ENCODE data around the gene HPCAL4.
A peak's percentile ranks its signal among the peaks of the same experiment; 100 is the strongest.

Gene HPCAL4

GRCh38 chr1:39691383-39692151 lies at the start of gene HPCAL4:
TSS of gene HPCAL4 (minus strand) at chr1:39691433. CDS start at chr1:39684603, 6,830 bp downstream.
- DNase-seq = no peak

GRCh38 chr1:39738622-39739366 lies 47.6 kb upstream of the HPCAL4 start, which contains the start of gene PPIE:
TSS of gene PPIE (plus strand) at chr1:39738882. CDS start at chr1:39738901, 19 bp downstream.
- DNase-seq = peak; percentile 65

- no peak for DNase-seq
Measured at GRCh38 chr1:39737546-39738169, 46.4 kb upstream of the HPCAL4 start.

DNA sequence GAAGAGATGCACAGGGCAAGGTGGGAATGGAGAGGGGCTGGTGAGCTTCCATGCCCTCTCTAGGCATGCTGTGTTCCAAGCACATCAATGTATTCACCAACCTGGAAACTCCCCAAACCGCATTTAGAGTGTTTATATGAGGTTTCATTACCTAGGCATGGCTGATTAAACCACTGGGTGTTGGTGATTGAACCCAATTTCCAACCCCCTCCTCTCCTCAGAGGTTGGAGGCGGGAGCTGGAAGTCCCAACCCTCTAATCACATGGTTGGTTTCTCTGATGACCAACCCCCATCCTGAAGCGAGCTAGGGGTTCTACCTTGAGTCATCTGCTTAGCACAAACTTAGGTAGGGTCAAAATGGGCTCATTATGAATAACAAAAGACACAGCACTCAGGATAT lies 44.5 kb upstream of the HPCAL4 start:
- DNase-seq = no peak

DNA sequence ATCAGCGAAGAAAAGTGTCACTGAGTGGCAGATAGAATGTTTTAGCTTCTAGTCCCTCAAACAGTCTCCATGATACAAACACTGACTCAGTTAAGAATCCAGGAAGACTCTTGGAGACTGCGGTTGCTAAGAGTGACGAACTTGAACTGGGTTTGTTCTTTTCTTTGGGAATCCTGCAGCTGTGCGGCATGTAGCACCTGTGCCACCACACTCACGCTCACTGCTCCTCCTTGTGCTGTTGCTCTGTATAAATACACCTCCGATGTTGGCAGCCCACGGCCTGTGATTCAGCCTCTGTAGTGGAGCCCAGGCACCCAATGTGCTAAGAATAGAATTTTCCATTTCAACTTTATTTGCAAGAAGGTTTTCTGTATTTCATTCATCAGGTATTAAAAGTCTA lies 41.9 kb upstream of the HPCAL4 start:
- DNase-seq = no peak

DNA sequence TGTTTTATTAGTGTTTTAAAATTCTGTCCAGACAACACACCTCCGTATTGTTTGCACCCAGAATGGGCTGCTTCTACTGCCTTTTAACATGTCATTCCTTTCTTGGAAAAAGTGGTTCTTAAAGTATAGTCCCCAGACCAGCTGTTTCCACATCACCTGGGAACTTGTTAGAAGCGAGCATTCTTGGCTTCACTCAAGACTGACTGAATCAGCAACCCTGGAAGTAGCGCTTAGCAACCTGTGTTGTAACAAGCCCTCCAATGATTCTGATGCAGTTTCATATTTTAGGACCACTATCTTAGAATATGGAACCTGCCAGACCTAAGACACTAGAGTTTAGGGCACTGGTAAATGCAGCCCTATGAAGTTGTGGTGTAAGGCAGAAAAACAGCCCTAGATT lies 41.5 kb upstream of the HPCAL4 start:
- DNase-seq = no peak

- no peak for DNase-seq
Measured at GRCh38 chr1:39729842-39730241, 38.6 kb upstream of the HPCAL4 start.

- no peak for DNase-seq
Measured at GRCh38 chr1:39729030-39729429, 37.8 kb upstream of the HPCAL4 start.

DNA sequence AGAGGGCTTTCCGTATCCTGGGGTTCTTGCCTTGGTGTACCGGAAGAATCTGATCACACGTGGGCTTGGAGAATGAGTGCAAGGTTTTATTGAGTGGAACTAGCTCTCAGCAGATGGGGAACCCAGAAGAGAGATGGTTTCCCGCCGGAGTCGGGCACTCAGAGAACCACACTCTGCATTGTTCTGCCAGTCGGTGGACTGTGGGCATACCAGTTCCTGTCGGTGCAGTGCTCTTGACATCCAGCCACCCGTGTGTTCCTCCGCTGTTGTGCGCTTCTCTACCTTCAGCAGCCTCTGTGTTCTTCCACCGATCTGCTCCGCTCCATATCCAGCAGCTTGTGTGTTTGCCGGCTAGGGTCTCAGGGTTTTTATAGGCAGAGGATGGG lies 36.7 kb upstream of the HPCAL4 start:
- no peak for DNase-seq

DNA sequence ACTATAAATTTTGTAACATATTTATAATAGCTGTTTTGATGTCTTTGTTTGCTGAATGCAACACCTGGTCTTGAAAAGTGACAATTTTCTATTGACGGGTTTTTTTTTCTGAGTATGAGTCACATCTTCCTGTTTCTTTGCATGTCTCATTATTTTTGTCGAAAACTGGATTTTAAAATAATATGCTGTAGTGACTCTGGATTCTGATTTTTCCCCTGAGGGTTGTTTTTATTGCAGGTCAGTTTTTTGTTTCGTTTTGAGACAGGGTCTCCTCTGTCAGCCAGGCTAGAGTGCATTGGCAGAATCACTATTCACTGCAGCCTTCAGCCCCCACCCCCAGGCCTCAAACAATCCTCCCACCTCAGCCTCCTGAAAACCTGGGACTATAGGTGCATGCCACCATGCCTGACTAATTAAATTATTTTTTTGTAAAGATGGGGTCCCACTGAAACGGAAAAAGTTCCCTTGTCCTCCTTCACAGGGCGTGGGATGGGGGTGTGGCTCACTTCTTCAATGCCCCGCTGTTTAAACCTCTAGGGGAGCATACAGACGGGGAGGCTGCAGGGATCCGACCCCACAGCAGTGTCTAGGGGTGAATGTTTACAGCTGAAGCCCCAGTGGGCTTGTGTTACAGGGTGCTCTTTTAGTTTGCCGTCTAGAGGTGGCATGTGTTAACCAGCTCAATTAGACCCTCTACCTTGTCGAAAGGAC lies 36.1 kb upstream of the HPCAL4 start:
- no peak for DNase-seq

DNA sequence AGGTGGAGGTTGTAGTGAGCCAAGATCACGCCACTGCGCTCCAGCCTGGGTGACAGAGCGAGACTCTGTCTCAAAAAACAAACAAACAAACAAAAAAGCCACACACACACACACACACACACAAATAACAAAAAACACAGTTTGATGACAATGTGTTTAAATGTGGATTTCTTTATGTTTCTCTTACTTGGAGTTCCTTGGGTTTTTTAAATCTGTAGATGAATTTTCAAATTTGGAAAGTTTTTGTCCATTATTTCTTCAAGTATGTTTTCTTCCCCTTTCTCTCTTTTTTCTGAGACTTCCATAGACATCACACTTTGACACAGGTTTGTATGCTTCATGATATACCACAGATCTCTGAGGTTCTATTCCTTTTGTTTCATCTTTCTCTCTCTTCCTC lies 35.4 kb upstream of the HPCAL4 start:
- DNase-seq = no peak

- DNase-seq = no peak
Measured at GRCh38 chr1:39722495-39722894, 31.3 kb upstream of the HPCAL4 start.

DNA sequence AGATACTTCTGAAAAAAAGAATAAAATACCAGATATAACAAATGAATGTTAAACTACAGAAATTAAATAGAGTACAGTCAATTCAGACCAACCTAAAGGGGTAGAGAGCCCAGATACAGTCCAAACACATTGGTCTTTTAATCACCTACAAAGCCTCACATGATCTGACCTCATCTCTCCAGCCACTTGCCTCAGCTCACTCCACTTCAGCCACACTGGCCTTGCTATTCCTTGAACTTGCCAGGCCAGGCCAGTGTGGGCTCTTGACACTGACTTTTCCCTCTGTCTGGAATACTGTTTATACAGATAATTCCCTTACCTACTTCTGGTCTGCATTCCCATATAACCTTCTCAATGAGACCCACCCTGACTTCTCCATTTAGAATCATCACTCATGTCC lies 30.4 kb upstream of the HPCAL4 start:
- no peak for DNase-seq

DNA sequence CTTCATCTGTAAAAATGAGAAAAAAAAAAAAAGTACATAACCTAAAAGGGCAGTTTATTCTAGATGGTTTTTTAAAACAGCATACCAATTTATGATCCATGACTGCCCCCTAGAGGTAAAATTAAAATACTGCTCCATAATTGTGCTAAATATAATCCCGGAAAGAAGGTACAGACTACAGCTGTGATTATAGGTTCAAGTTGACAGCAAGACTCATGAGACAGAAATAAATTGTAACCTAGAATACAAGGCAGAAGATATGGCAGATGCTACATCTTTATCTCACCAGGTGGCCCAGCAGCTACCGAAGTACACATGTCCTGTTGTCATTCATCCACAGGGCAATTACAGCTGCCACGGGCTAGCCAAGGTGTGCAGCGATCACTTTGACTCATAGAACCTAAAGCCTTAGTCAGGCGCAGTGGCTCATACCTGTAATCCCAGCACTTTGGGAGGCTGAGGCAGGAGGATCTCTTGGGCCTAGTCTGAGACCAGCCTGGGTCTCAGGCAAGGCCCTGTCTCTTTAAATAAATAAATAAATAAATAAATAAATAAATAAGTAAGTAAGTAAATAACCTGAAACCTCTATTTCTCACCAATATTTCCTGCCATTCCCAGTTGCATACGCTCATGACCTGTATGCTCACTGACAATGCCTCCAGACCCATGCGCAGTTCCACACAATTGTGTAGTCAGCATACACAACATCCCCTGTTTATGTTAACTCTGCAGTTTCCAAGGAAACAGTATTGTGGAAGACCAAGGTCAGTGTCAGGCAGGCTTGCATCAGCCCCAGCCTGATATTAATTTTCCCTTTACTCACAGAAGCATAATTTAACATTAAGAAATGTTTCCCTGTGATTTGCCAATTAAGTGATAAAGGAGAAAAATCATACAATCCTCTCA lies 29.1 kb upstream of the HPCAL4 start:
- no peak for DNase-seq

DNA sequence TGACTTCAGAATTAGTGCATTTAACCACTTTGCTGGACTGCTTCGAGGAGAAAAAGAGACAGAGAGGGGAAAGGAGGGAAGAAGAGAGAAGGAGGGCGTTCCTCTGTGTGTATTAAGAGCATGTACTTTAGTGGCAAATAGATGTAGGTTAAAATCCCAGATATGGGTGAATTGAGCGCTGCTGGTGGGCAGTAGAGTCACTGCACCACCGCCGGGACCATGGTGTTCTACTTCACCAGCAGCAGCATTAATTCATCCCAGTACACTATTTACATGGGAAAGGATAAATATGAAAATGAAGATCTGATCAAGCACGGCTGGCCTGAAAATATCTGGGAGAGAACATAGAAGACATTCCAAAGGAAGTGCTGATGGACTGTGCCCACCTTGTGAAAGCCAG lies 26.6 kb upstream of the HPCAL4 start:
- no peak for DNase-seq

DNA sequence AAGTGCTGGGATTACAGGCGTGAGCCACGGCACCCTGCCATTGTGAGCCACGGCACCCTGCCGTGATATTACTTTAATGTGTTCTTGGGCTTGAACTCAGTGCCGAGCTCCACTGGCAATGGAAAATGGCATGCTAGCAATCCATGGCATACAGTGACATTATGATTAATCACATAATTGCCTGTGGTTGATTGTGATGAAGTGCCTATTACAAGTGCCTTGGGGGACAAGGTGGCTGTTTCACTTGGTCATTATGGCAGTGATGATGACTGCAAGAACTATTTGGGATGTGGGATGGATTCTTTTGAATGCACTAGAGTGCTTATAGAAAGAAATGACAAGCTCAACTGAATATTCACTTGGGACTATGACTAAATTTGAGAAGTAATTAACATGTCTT lies 22.3 kb upstream of the HPCAL4 start:
- DNase-seq = no peak

DNA sequence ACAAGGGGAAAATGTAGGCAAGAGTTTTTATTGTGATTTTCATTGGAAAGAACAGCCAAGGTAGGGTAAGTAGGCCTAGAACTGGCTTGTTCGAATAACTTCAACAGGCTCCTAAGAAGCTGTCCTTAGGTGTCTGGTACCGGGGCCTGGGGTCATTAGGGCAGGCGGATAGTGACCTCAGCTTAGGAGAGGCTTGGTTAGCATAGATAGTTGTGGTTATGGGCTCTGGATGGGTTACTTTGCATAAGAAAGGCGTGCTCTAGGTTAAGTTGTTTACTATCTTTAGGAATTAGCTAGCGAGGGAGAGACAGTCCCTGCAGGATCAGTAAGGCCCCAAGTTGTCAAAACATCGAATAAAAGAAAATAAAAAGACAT lies 20.7 kb upstream of the HPCAL4 start:
- DNase-seq = no peak

DNA sequence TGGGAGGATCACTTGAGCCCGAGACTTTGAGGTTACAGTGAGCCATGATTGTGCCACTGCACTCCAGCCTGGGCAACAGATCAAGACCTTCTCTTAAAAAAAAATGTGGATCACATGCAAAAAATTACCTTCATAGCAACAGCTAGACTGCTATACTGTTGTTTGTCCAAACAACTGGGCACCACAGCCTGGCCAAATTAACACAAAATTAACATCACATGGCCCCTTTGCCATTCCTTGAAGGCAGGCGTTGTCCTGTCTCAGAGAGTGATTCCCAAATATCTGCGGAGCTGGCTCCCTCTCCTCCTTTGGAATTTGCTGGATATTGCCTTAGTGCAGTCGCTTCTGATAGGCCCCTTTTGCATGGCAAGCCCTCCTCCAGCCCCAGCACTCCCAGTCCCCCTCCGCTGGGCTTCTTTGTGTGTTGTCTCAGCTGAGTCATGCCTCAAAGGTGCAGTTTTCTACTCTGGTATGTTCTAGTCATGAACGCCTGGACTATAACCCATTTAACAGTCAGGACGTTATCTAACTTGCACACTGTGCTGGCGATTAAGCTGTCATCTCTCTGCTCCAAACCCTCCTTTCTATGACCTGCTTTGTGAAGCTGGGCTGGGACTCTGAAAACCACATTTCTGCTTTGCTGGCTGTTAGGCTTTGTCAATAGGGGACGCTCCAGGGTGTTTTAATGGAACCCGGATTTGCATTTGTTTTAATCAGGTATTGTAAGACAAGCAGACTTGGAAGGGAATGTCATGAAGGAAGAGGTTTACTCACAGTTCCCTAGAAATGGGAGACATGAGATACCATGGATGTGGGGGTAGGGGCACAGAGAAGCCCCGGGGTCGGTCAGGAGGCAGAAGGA lies 20.1 kb upstream of the HPCAL4 start:
- DNase-seq = no peak

- DNase-seq = no peak
Measured at GRCh38 chr1:39707506-39707905, 16.3 kb upstream of the HPCAL4 start.

- DNase-seq = no peak
Measured at GRCh38 chr1:39704757-39705156, 13.5 kb upstream of the HPCAL4 start.

DNA sequence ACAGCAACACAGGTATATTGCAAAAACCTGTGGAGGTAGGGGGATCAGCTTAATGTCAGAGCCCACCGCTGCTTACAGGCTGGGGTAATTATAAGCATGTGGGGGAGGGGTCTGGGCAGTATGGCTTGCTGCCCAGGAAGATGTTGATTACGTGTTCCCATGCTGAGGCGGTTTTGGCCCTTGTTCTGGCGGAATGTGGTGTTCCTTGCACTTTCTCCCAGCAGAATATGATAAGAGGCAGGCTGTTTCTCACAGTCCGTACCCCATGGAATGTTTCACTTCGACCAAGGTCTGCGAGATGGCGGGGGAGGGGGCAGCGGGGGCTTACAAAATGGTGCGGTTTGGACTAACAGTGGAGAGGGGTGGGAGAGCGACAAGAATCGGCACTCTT lies 9.8 kb upstream of the HPCAL4 start:
- DNase-seq = no peak
